MM.1S (cell line): ENCODE measurements around the gene NAPA.

ENCODE experiments used
- DNase-seq: peaks from one replicate; pipeline ENCODE4 v3.0.0-alpha.2; 2015
- H2AFZ ChIP-seq: fragments of 300-600 bp; sonication (generic); 2 replicates; pipeline ENCODE4 v1.6.0; 2016; ENCODE audit warnings: antibody characterized with exemption, low read length
- H3F3A ChIP-seq: fragments of 300-600 bp; sonication (generic); 2 replicates; pipeline ENCODE4 v1.6.1; 2016; ENCODE audit warnings: mild to moderate bottlenecking, antibody characterized with exemption, low read length, moderate library complexity, mixed read lengths; ENCODE audit not compliant: insufficient read depth
- H3K27ac ChIP-seq: fragments of 300-600 bp; sonication (generic); 2 replicates; pipeline ENCODE4 v1.5.1; 2016; ENCODE audit warnings: mild to moderate bottlenecking, low read length
- H3K27me3 ChIP-seq: fragments of 300-600 bp; sonication (generic); replicated peaks from 2 replicates; pipeline ENCODE4 v1.6.0; 2016; ENCODE audit warnings: low read length; ENCODE audit not compliant: insufficient read depth
- H3K36me3 ChIP-seq: fragments of 300-600 bp; sonication (generic); replicated peaks from 2 replicates; pipeline ENCODE4 v1.6.1; 2016; ENCODE audit warnings: mild to moderate bottlenecking, low read length, mixed read lengths; ENCODE audit not compliant: insufficient read depth
- H3K4me1 ChIP-seq: fragments of 300-600 bp; sonication (generic); 2 replicates; pipeline ENCODE4 v1.6.1; 2016; ENCODE audit warnings: low read length, mixed read lengths
- H3K4me2 ChIP-seq: fragments of 300-600 bp; sonication (generic); 2 replicates; pipeline ENCODE4 v1.6.0; 2016; ENCODE audit warnings: low read depth, low read length
- H3K4me3 ChIP-seq: fragments of 300-600 bp; sonication (generic); 2 replicates; pipeline ENCODE4 v1.5.1; 2016; ENCODE audit warnings: low read length, mixed read lengths
- H3K79me2 ChIP-seq: fragments of 300-600 bp; sonication (generic); 2 replicates; pipeline ENCODE4 v1.6.1; 2016; ENCODE audit warnings: mixed run types, low read length, mixed read lengths
- H3K9ac ChIP-seq: fragments of 300-600 bp; sonication (generic); 2 replicates; pipeline ENCODE4 v1.6.1; 2016; ENCODE audit warnings: low read length, mixed read lengths
- H3K9me2 ChIP-seq: fragments of 300-600 bp; sonication (generic); replicated peaks from 2 replicates; pipeline ENCODE4 v1.6.1; 2016; ENCODE audit warnings: mild to moderate bottlenecking, low read length, mixed read lengths; ENCODE audit not compliant: insufficient read depth
- H3K9me3 ChIP-seq: fragments of 300-600 bp; sonication (generic); replicated peaks from 2 replicates; pipeline ENCODE4 v1.6.1; 2016; ENCODE audit warnings: mild to moderate bottlenecking, low read length, mixed read lengths; ENCODE audit not compliant: insufficient read depth
- H4K20me1 ChIP-seq: fragments of 300-600 bp; sonication (generic); 2 replicates; pipeline ENCODE4 v1.6.1; 2016; ENCODE audit warnings: mild to moderate bottlenecking, low read length, moderate library complexity, mixed read lengths; ENCODE audit not compliant: insufficient read depth
- CTCF ChIP-seq: fragments of 300-600 bp; sonication (generic); IDR thresholded peaks from 2 replicates; pipeline ENCODE4 v1.5.1; 2016; ENCODE audit warnings: antibody characterized with exemption, low read length, mixed read lengths
- EZH2 ChIP-seq: fragments of 300-600 bp; sonication (generic); optimal IDR thresholded peaks from 2 replicates; pipeline ENCODE3; 2017; ENCODE audit warnings: low read depth, mild to moderate bottlenecking, antibody characterized with exemption, low read length, mixed read lengths
- EZH2phosphoT487 ChIP-seq: fragments of 300-600 bp; sonication (generic); IDR thresholded peaks from 2 replicates; pipeline ENCODE4 v1.6.1; 2018; ENCODE audit warnings: antibody characterized with exemption, low read length

The NAPA gene

DNA sequence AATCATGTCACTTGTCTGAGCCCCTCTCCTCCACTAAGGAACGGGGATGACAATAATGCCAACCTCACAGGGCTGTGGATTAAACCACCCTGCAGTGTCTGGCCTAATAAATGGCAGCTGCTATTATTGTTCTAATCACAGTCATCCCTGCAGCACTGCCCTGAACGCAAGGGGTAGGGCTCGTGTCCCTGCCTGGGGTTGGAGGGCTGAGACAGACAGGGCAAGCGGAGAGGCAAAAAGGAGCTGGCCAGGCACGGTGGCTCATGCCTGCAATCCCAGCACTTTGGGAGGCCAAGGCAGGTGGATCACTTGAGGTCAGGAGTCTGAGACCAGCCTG, 20.7 kb downstream of the NAPA start:
- Histone ChIP-seq H4K20me1 (no peaks in the 10 kb centered on the region), H3K9me3 (no peaks in the 10 kb centered on the region), H3K27me3 (no peaks in the 10 kb centered on the region), H3K4me1 (peaks cover 7% of the 10 kb centered on the region; the same call in 1 of the 2 replicates), H3K9me2 (no peaks in the 10 kb centered on the region), H3K4me2 (no peak overlapping the region), H3K79me2 (0 out of 2 replicates have a peak, but pooled peaks cover 3% of the 10 kb centered on the region), H3K36me3 (no peaks in the 10 kb centered on the region), H3K27ac (no peak overlapping the region), H3K9ac (no peak overlapping the region), H3F3A (no peaks in the 10 kb centered on the region), H3K4me3 (no peak overlapping the region), H2AFZ (no peak overlapping the region)
- DNase-seq: no peak
- no peak for TF ChIP-seq EZH2
- TF ChIP-seq CTCF: no peak
- TF ChIP-seq EZH2phosphoT487: no peak

- no peak overlapping the region for H2AFZ ChIP-seq
- peaks cover 7% of the 10 kb centered on the region; the same call in 1 of the 2 replicates for H3K4me1 ChIP-seq
- H3K9me2 ChIP-seq: no peaks in the 10 kb centered on the region
- H4K20me1 ChIP-seq: no peaks in the 10 kb centered on the region
- no peak overlapping the region for H3K4me3 ChIP-seq
- H3K27me3 ChIP-seq: no peaks in the 10 kb centered on the region
- no peaks in the 10 kb centered on the region for H3K9me3 ChIP-seq
- no peak overlapping the region for H3K9ac ChIP-seq
- H3K27ac ChIP-seq: no peak overlapping the region
- no peak for TF ChIP-seq EZH2phosphoT487
- no peak for TF ChIP-seq EZH2
- no peak for TF ChIP-seq CTCF
- no peaks in the 10 kb centered on the region for H3K36me3 ChIP-seq
- 0 out of 2 replicates have a peak, but pooled peaks cover 3% of the 10 kb centered on the region for H3K79me2 ChIP-seq
- H3F3A ChIP-seq: no peaks in the 10 kb centered on the region
- no peak overlapping the region for H3K4me2 ChIP-seq
- no peak for DNase-seq
Observed at GRCh38 chr19:47493378-47494210, 21.3 kb downstream of the NAPA start.

GRCh38 chr19:47492571-47493377, 22.1 kb downstream of the NAPA start:
- H3K9me2 ChIP-seq: no peaks in the 10 kb centered on the region
- TF ChIP-seq EZH2 (no peak), CTCF (no peak), EZH2phosphoT487 (no peak)
- H3K4me1 ChIP-seq: peaks cover 7% of the 10 kb centered on the region; the same call in 1 of the 2 replicates
- no peak for DNase-seq
- H2AFZ ChIP-seq: no peak overlapping the region
- H3K4me3 ChIP-seq: no peak overlapping the region
- no peaks in the 10 kb centered on the region for H4K20me1 ChIP-seq
- no peaks in the 10 kb centered on the region for H3K27me3 ChIP-seq
- no peaks in the 10 kb centered on the region for H3F3A ChIP-seq
- H3K27ac ChIP-seq: no peak overlapping the region
- no peak overlapping the region for H3K4me2 ChIP-seq
- no peak overlapping the region for H3K9ac ChIP-seq
- H3K79me2 ChIP-seq: 0 out of 2 replicates have a peak, but pooled peaks cover 3% of the 10 kb centered on the region
- no peaks in the 10 kb centered on the region for H3K36me3 ChIP-seq
- H3K9me3 ChIP-seq: no peaks in the 10 kb centered on the region
